Measurements from ENCODE around the gene CADM1. TPM values are rescaled to one million over a fixed set of nuclear protein-coding genes. Genes with fewer than 3 reads are reported as not detected.

CADM1 gene
- total RNA-seq, 1 donor from 2014 or later, result 41.7 TPM

GRCh38 chr11:115379528-115379927, 124.7 kb downstream of the CADM1 start:
- DNase-seq (ENCODE audit: low read depth), result no peak
- Histone ChIP-seq H3K27me3 (ENCODE audit: control insufficient read depth, insufficient read depth, low read length) (no peaks in the 10 kb centered on the region), H3K4me3 (ENCODE audit: low read depth, low read length) (no peak overlapping the region), H3K36me3 (ENCODE audit: control insufficient read depth, insufficient read depth, low read length) (no peaks in the 10 kb centered on the region)
- TF ChIP-seq, protein P1, sequence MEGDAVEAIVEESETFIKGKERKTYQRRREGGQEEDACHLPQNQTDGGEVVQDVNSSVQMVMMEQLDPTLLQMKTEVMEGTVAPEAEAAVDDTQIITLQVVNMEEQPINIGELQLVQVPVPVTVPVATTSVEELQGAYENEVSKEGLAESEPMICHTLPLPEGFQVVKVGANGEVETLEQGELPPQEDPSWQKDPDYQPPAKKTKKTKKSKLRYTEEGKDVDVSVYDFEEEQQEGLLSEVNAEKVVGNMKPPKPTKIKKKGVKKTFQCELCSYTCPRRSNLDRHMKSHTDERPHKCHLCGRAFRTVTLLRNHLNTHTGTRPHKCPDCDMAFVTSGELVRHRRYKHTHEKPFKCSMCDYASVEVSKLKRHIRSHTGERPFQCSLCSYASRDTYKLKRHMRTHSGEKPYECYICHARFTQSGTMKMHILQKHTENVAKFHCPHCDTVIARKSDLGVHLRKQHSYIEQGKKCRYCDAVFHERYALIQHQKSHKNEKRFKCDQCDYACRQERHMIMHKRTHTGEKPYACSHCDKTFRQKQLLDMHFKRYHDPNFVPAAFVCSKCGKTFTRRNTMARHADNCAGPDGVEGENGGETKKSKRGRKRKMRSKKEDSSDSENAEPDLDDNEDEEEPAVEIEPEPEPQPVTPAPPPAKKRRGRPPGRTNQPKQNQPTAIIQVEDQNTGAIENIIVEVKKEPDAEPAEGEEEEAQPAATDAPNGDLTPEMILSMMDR (IDR thresholded peaks at IDR 0.05; ENCODE audit: insufficient read depth, low read length, poor library complexity, severe bottlenecking), result no peak

DNA sequence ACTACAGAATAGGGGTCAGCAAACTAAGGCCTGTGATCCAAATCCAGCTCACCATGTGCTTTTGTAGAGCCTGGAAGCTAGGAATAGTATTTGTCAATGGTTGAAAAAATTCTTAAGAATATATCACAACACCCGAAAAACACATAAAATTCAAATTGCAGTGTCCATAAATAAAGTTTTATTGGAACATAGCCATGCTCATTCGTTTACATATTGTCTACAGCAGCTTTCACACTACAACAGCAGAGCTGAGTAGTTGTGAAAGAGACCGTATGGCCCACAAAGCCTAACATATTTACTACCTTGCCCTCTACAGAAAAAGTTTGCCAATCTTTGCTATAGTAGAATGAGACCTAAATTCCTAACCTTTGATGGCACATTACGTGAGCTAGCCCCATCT, 125.7 kb downstream of the CADM1 start:
- TF ChIP-seq, protein P1 (IDR thresholded peaks at IDR 0.05; ENCODE audit: insufficient read depth, low read length, poor library complexity, severe bottlenecking), result no peak
- no peak for DNase-seq (ENCODE audit: low read depth)
- Histone ChIP-seq H3K4me3 (ENCODE audit: low read depth, low read length) (no peak overlapping the region), H3K36me3 (ENCODE audit: control insufficient read depth, insufficient read depth, low read length) (no peaks in the 10 kb centered on the region), H3K27me3 (ENCODE audit: control insufficient read depth, insufficient read depth, low read length) (no peaks in the 10 kb centered on the region)

DNA sequence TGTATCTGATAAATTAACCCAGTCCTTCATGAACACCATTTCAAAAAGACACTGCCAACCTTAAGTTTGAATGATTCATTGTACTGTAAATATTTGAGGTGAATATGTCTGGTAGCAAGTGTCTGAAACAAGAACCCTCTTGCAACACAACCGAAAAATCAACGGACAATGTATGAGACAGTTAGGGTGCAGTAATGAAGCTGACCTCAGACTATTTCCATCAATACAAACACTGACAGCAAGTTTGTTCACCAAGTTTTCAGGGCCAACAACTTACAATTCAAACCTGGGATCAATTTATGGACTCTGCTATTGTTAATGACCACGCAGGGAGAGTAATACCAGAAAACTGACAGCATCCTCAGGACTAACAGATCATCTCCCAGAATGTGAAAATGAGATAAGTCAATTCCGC, 126.3 kb downstream of the CADM1 start:
- Histone ChIP-seq H3K36me3 (ENCODE audit: control insufficient read depth, insufficient read depth, low read length) (no peaks in the 10 kb centered on the region), H3K27me3 (ENCODE audit: control insufficient read depth, insufficient read depth, low read length) (no peaks in the 10 kb centered on the region), H3K4me3 (ENCODE audit: low read depth, low read length) (no peak overlapping the region)
- TF ChIP-seq, protein P1 (IDR thresholded peaks at IDR 0.05; ENCODE audit: insufficient read depth, low read length, poor library complexity, severe bottlenecking), result no peak
- DNase-seq (ENCODE audit: low read depth), result no peak

GRCh38 chr11:115368616-115369015, 135.6 kb downstream of the CADM1 start:
- no peaks in the 10 kb centered on the region for H3K36me3 ChIP-seq (ENCODE audit: control insufficient read depth, insufficient read depth, low read length)

GRCh38 chr11:115366826-115367225, 137.4 kb downstream of the CADM1 start:
- TF ChIP-seq, protein P1 (IDR thresholded peaks at IDR 0.05; ENCODE audit: insufficient read depth, low read length, poor library complexity, severe bottlenecking), result no peak
- Histone ChIP-seq H3K36me3 (ENCODE audit: control insufficient read depth, insufficient read depth, low read length) (no peaks in the 10 kb centered on the region), H3K4me3 (ENCODE audit: low read depth, low read length) (no peak overlapping the region), H3K27me3 (ENCODE audit: control insufficient read depth, insufficient read depth, low read length) (no peaks in the 10 kb centered on the region)
- no peak for DNase-seq (ENCODE audit: low read depth)

More at GRCh38 chr11:115368616-115369015, 135.6 kb downstream of the CADM1 start:
- H3K4me3 ChIP-seq (ENCODE audit: low read depth, low read length), result no peak overlapping the region
- DNase-seq (ENCODE audit: low read depth), result no peak
- TF ChIP-seq, protein P1 (IDR thresholded peaks at IDR 0.05; ENCODE audit: insufficient read depth, low read length, poor library complexity, severe bottlenecking), result no peak
- no peaks in the 10 kb centered on the region for H3K27me3 ChIP-seq (ENCODE audit: control insufficient read depth, insufficient read depth, low read length)

- Histone ChIP-seq H3K36me3 (ENCODE audit: control insufficient read depth, insufficient read depth, low read length) (no peaks in the 10 kb centered on the region), H3K4me3 (ENCODE audit: low read depth, low read length) (no peak overlapping the region), H3K27me3 (ENCODE audit: control insufficient read depth, insufficient read depth, low read length) (no peaks in the 10 kb centered on the region)
- no peak for DNase-seq (ENCODE audit: low read depth)
- TF ChIP-seq, protein P1 (IDR thresholded peaks at IDR 0.05; ENCODE audit: insufficient read depth, low read length, poor library complexity, severe bottlenecking), result no peak
Measured at GRCh38 chr11:115365907-115366306, 138.3 kb downstream of the CADM1 start.
